GM21717 (cell line): ENCODE measurements around the gene NUP58.
"Not testable (repeated sequence)": the region's sequence is repeated elsewhere in the genome, so short reads cannot be mapped to it uniquely, and the experiment has no call there.

Source experiments
- ATAC-seq: cut with Tn5 transposase; IDR thresholded peaks from one replicate; pipeline ENCODE4 v1.9.1; 2021; ENCODE audit warnings: mild to moderate bottlenecking, moderate library complexity; ENCODE audit not compliant: unreplicated experiment

The NUP58 gene

DNA sequence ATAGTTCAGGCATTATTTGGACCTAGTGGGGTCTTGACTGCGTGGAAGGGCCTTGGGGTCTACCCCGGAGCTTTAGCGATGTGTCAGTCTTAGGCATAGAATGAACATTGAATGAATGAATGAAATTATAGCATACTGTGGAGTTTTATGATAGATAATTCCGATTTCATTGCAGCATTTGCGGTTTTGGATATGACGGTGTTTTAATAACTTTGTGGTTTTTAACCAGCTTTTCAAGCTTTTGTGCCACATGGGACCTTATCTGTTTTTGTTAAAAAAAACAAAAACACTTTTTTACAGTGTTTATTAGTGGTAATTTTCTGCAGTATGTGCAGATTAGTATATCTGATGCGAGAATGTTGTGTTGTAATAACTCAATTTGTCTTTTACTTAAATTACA is 696 bp downstream of the NUP58 start:
- no peak for ATAC-seq

DNA sequence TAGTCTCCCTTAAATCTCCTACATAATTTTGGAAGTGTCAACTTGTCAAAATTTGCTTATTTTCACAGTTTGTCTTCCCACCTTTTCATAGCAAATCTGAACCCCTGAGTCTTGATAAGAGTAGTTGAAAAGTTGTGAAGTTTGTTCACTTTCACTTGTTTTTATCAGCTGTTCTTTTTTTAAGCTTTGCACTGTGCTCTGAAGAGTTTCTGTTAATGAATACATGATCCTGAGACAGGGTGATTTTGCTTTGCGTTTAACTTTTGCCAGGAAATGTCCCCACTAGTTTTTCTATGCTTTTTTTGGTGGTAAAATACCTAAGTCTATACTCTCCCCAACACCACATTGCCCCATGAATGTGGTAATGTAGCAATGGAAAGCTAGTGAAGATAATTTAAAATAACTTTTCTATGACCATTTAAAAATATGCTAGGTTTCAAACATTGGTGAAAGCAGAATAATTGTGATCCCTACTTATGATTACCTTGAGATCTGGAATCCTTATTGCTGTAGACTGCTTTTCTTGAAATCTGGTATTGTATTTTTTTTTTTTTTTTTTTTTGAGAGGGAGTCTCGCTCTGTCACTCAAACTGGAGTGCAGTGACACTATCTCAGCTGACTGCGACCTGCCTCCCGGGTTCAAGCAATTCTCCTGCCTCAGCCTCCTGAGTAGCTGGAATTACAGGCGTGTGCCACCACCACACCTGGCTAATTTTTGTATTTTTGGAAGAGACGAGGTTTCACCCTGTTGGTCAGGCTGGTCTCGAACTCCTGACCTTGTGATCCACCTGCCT is 5.4 kb downstream of the NUP58 start:
- ATAC-seq, result no peak

DNA sequence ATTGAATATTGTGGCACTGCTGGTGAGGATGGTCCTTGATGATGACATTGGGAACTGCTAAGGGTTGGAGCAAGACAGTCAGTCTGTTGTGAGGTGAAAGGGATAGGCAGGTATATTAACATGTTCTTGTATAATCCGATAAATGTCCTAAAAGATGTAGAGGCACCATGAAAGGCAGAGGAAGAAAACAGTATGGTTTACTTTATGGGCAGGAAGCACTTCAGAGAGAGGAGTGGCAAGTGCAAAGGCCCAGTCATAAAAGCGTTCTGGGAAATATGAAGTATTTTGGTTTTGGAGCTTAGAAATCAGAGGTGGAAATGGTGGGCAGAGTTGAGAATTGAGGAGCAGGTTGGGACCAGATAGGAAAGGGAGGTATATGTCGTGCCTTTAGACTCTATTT is 9.5 kb downstream of the NUP58 start:
- ATAC-seq, result no peak

DNA sequence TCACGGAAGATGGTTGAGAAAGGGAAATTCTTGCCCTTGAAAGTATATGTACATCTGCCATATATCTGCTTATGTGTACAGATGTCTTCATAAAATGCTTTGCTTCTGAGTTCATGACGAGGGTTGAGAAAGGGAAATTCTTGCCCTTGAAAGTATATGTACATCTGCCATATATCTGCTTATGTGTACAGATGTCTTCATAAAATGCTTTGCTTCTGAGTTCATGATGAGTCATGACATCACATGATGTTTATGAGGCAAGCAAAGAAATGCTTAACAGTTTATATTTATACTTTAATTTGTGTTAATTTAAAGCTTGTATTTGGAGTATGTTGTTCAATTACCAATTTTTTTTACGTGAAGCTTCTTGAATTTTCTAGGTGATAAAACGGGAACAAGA is 17.5 kb downstream of the NUP58 start:
- ATAC-seq, result not testable (repeated sequence)

DNA sequence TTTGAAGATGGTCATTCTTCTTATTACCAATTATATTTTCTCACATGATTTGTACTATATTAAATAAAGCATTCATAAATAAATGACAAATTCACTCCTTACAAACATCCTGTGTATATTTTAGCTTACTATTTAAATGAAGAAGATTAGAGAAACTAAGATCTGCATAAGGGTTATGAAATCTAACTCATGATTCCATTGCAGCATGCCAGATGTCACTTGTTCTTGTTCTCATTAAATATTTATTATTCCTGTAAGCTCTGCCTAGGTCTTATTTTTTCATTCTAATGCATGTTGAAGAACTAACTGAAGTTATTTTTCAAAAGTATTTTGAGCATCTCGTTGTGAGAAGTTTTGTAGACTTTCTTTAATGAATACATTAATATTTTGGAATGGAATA is 18.3 kb downstream of the NUP58 start:
- ATAC-seq, result no peak

DNA sequence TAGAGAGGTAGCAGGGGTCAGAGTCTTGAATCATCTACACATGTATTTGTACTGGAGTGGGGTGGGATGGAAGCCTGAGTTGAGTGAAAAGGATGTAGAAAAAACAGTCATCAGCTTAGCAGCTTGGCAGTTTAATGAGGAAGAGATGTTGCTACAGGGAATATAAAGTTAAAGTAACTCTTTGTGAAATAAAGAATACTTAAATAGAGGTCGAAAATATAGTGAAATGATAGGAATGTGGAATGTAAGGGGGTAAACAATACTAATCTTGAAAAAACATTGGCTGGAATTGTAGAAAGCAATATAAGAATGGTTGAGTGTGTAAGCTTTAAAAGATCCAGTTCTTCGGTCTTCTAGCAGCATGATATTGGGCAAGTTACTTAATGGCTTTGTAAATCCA is 22.7 kb downstream of the NUP58 start:
- no peak for ATAC-seq

DNA sequence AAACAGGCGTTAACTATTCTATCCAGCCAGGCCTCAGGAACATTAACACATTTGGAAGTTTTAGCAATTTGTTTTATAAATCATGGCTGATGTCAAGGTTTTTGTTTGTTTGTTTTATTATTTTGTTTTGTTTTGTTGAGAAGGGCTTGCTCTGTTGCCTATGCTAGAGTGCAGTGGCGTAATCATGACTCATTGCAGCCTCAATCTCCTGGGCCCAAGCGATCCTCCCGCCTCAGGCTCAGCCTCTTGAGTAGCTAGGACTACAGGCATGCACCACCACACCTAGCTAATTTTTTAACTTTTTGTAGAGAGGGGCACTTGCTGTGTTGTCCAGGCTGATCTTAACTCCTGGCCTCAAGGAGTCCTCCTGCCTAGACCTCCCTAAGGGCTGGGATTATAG is 28.3 kb downstream of the NUP58 start:
- no peak for ATAC-seq

DNA sequence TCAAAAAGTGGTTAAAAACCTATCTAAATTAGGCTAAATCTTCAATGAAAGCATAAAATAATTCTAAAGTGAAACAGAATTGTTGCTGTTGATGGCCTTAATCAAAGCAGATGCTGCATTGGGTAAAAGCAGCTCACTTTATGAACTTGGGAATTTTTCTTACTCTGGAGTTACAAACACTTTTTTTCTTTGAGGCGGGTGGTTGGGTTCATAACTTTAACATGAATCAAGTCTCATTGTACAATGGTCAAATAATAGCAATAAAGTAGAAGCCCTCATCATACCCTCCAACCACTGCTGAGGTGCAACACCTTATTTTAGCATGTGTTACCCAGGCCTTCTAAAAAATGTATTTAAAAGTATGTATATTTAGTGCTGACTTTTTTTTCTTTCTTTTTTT is 29.1 kb downstream of the NUP58 start:
- ATAC-seq, result no peak

DNA sequence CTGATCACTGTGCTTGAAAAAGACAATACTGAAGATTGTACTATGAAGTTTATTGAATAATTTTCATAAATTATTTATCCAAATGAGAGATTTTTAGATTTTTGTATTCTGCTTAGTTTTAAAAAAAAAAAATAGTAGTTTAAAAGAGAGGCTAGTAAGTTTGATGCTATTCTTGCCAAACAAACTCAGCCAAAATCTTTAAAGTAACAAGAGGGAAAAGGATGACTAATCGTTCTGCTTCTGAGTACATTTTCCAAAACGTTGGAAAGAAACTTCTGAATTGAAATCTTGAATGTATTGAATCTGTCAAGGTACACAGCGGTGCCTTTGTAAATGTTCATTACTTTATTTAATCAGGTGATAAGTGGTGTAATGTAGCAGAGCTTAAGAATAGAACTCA is 34.4 kb downstream of the NUP58 start:
- no peak for ATAC-seq

DNA sequence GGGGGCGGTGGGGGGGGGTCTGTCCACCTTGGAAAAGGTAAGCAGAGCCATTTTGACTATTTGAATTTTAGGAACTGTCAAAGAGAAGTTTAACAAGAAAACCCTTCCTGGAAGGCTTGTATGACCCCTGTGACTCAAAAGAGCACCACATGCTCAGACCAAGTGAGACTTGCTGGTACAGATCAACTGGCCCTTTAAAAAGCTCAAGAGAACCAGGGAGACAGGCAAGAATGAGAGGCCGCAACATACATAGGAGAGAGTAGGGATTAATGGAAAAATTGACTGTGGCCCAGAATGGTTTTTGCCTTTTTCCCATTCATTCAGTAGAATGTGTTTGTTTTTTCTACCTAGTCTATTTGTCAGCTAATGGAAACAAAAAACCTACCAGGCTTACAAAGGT is 44.2 kb downstream of the NUP58 start:
- ATAC-seq, result no peak

DNA sequence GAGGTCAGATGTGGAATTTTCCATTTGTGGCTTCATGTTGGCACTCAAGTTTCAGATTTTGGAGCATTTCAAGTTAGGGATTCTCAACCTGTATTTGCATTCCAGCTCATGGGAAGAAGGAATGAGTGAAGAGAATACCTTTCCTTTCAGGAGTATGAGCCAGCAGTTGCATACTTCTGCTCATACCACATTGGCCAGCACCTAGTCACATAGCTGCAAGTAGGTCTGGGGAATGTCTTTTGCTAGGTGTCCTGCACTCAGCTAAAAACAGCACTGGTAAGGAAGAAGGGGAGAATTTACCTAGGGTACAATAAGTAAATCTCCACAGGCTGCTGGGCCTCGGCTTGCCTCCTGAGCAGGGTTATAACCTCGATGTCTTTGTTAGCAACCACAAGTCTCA is 45.7 kb downstream of the NUP58 start:
- ATAC-seq, result no peak

DNA sequence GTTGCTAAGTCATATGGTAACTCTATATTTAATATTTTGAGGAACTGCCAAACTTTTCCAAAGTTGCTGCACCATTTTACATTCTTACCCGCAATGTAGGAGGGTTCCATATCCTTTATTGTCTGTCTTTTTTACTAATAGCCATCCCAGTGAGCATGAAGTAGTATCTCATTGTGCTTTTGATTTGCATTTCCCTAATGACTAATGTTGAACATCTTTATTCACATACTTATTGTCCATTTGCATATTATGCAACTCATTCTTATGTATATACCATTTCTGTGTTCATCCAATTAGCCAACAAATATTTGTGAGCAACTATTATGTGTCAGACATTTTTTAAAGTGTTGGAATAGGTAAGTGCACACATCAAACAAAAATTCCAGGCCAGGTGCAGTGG is 50.0 kb downstream of the NUP58 start:
- ATAC-seq, result no peak

DNA sequence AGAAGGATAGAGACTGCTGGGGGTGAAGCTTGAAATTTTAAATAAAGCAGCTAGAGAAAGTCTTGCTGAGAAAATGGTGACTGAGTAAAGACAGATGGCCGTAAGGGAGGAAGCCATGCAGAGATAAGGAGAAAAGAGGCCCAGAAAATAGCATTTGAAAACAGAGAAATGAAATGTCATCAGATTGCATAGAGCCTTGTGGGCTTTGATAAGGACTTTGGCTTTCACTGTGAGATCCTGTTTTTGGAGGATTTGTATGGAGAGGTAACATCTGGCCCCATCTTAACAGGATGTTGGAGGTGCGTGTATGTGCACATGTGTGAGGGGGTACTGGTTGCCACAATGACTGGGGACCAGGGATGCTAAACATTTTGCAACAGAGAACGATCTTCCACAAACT is 50.8 kb downstream of the NUP58 start:
- ATAC-seq, result no peak

DNA sequence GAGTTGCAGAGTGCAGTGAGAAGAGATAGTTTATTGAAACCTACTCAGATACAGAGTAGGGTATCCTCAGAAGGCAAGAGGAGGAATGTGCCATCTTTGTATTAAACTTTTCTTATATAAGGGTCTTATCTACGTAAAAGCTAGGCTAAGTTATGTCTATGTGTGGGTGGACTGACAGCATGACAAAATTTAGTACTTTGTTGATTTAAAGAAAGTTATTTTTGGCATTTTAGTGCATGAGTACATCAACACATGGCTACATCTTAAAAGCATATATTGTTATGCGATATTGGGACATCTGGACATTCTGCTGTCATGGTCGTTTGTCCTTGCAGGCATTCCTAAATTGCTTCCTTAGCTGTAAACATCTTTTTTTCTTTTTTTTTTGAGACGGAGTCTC is 51.4 kb downstream of the NUP58 start:
- ATAC-seq, result no peak

DNA sequence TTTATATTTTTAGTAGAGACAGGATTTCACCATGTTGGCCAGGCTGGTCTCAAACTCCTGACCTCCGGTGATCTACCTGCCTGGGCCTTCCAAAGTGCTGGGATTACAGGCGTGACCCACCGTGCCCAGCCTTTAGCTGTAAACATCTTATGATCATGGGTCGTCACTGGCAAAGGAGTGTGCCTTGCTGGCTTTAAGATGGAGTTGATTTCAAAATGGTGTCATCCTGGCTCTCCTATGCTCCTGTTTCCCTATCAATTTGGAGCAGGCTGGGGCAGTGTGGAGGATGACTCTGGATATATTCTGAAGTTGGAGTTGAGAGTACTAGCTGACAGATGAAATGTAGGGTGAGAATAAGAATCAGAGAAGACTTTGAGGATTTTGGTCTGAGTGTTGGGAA is 51.9 kb downstream of the NUP58 start:
- ATAC-seq, result no peak

DNA sequence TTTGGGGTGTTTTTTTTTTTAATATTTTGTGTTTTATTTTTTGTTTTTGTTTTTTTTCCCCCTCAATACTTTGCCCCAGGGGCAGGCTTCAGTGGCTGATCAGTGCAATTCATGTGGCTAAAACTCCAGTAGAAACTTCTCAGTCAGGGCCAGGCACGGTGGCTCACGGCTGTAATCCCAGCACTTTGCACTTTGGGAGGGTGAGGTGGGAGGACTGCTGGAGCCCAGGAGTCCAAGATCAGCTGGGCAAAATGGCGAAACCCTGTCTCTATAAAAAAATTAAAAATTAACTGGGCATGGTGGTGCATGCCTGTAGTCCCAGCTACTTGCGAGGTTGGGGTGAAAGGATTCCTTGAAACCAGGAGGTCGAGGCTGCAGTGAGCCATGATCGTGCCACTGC is 53.0 kb downstream of the NUP58 start:
- no peak for ATAC-seq

DNA sequence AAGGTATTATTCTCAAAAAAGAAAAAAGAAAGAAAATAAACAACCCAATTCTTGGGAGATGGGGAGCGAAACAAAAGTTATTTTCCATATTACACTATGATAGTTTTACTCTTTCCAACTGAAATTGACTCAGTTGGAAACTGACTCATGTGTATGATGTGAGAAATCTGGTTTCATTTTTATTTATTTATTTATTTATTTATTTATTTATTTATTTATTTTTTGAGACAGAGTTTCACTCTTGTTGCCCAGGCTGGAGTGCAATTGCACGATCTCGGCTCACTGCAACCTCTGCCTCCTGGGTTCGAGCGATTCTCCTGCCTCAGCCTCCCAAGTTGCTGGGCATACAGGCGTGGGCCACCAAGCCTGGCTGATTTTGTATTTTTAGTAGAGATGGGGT is 59.0 kb downstream of the NUP58 start:
- not testable (repeated sequence) for ATAC-seq

DNA sequence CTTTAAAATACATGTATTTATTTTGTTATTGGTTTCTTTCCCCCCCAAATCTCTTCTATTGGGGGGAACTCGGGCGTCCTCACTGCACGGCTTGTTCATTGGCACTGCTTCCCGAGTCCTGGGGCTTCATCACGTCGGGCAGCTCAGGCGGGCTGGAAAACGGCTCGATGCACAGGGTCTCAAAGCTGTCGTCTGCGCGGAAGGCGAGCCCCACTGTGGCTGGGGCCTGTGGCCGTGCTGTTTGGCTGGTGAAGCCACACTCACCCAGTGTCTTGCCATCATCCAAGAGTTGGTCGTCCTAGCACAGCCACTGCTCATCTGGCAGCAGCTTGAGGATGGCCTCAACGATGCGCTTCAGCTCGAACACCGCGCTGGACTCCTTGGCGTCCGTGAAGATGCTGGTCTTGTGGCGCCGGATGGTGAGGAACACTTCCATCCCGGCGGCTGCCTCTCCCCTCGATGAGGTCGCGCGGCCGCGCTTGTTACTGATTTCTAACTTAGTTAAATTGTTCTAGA is 64.4 kb downstream of the NUP58 start:
- ATAC-seq, result no peak

DNA sequence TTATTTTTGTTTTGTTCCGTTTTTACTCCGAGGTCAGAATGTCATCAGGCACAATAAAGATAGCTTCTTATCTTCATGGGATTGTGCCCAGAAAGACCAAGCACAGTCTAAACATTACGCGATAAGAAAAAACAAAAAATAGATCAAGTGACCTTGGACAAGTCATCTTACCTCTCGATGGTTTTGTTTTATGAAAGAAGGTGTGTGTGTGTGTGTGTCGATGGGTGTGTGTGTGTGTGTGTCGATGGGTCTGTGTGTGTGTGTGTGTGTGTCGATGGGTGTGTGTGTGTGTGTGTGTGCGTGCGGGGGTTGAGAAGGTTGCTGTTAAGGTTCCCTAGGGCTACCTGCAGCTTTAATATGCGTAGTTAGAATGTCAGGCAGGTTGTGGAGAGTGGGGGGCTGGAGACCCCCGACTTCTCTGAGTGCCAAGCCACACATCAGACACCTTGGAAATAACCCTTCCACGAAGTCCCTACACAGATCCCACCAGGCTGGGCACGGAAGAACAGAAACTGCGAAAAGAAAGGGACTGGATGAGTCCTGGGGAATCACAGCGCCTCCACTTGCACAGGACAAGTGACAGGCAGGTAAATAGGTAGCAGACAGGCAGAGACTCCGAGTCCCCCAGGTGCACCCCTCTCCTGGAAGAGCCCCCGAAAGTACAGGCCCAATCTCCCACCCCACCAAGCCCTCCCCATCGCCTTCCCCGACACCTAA is 69.9 kb downstream of the NUP58 start:
- no peak for ATAC-seq

DNA sequence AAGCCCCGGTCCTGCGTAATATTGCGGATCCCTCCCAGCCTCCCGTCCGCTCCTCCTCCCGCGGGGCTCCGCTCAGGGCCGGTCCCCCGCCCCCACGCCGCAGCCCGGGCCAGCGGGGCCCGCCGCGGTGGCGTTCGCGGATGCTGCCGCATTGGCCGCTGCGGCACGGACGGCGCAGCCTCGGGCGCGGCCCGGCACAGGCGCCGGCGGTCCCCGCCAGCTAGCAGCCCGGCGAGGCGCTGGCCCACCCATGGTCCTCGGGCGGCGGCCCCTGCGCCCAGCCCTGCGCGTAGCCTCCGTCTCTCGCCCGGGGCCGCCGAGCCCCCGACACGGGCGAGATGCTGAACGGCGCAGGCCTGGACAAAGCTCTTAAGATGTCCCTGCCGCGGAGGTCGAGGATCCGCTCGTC is 70.5 kb downstream of the NUP58 start, which contains the start of gene ATP8A2:
Gene ATP8A2, plus strand, starts transcription at position 100 of the 409 bp plus-strand sequence. Its CDS starts 239 bp downstream, at position 339.
- no peak for ATAC-seq

DNA sequence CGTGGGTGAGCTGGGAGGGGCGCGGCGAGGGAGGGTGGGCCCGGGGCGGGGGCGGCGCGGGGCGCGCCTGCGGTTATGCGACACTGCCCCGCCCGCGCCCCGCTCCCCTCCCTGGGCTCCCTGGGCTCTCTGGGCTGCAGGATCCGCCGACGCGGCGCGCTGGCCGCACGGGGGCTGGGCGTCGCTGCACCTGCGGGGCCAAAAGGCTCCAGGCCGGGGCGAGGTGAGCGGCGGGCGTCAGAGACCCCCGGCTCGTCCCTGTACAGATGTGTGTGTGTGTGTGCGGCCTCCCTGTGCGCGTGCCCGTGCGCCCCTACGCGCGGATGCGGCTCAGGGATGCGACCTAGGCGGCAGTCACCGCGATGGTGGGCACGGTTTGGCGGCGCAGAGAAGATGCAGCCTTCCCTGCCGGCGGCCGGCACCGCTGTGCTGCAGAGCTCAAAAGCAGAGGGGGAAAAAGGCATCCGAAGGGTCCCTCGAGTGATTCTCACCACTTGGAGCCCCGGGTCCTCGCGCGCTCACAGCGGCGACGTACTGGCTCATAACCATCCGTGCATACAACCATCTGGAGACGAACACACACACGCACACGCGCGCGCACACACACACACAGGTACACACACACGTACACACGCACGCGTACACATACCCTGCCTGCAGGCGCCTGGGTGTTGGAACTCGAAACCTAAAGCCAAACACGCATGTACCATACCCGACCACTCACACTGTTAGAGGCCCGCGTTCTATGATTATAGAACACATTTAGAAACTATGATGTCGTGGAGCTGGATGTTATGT is 71.1 kb downstream of the NUP58 start:
- ATAC-seq, result no peak
